HepG2 (cell line): ENCODE results near the gene UBR1. TPM values are rescaled to one million over a fixed set of nuclear protein-coding genes. Genes with fewer than 3 reads are reported as not detected.

Experiments used
- FOXJ3 ChIP-seq: sonication (generic); formaldehyde crosslinking; IDR thresholded peaks from 2 replicates; pipeline ENCODE4 v1.4.0; 2020; ENCODE audit warnings: missing genetic modification reagents, mild to moderate bottlenecking, borderline replicate concordance
- GTF3A ChIP-seq: sonication (generic); formaldehyde crosslinking; conservative IDR thresholded peaks from 2 replicates; pipeline ENCODE4 v1.4.0; 2020; ENCODE audit warnings: mild to moderate bottlenecking, missing genetic modification reagents
- JUNB ChIP-seq: sonication (generic); formaldehyde crosslinking; IDR thresholded peaks from 2 replicates; pipeline ENCODE4 v1.8.0; 2022; ENCODE audit warnings: missing genetic modification reagents, mild to moderate bottlenecking, borderline replicate concordance
- KDM5A ChIP-seq: fragments of 200-600 bp; sonication (generic); IDR thresholded peaks from 2 replicates; pipeline ENCODE4 v1.7.0; 2018; ENCODE audit warnings: antibody characterized with exemption, mild to moderate bottlenecking, low read length, borderline replicate concordance
- SMC3 ChIP-seq: IDR thresholded peaks from 2 replicates; pipeline ENCODE4 v1.6.1; 2011; ENCODE audit warnings: low read length, improper control_type of control experiment
- ZSCAN31 ChIP-seq: sonication (generic); formaldehyde crosslinking; IDR thresholded peaks from 2 replicates; pipeline ENCODE4 v1.5.0; 2020; ENCODE audit warnings: low read depth, mild to moderate bottlenecking, missing genetic modification reagents
- polyA plus RNA-seq, 8 experiments: library from polyadenylated mRNA; depleted of rRNA in 3 of 8; stranded (reverse) in 7 of 8; unstranded in 1 of 8; fragments of >200 nt; fragmentation: Illumina TruSeq in 4 of 8; extraction: Trizol in 4 of 8; gene quantifications; 2 replicates each; pipeline versions ENCODE4 v1.2.1 to v1.2.3, GENCODE V29; 2011 to 2016; ENCODE audit warnings: low read depth in 4 of 8, missing spikeins in 1 of 8, mixed read lengths in 1 of 8; ENCODE audit not compliant: insufficient read depth in 1 of 8
- total RNA-seq, 5 experiments: library from RNA; depleted of rRNA; stranded (reverse); fragments of >200 nt; fragmentation: Illumina TruSeq; extraction: Trizol; gene quantifications; 2 replicates each; pipeline ENCODE4 v1.2.3, GENCODE V29; 2016; ENCODE audit warnings: low read depth in 1 of 5
- TF ChIP-seq, protein P1 (sequence below): sonication (generic); formaldehyde crosslinking; IDR thresholded peaks from 2 replicates; pipeline ENCODE4 v1.5.0; 2020; ENCODE audit warnings: mild to moderate bottlenecking, missing genetic modification reagents, borderline replicate concordance
- TF ChIP-seq, protein P2 (sequence below): fragments of 450-650 bp; IDR thresholded peaks from 2 replicates; pipeline ENCODE4 v1.6.1; 2017; ENCODE audit warnings: mild to moderate bottlenecking

The UBR1 gene
- total and polyA plus RNA-seq, 2 of the 13 experiments (the other 11 are each of a cell fraction or from before 2014, with no cell fraction given), result 6.4 to 18.0 TPM

DNA sequence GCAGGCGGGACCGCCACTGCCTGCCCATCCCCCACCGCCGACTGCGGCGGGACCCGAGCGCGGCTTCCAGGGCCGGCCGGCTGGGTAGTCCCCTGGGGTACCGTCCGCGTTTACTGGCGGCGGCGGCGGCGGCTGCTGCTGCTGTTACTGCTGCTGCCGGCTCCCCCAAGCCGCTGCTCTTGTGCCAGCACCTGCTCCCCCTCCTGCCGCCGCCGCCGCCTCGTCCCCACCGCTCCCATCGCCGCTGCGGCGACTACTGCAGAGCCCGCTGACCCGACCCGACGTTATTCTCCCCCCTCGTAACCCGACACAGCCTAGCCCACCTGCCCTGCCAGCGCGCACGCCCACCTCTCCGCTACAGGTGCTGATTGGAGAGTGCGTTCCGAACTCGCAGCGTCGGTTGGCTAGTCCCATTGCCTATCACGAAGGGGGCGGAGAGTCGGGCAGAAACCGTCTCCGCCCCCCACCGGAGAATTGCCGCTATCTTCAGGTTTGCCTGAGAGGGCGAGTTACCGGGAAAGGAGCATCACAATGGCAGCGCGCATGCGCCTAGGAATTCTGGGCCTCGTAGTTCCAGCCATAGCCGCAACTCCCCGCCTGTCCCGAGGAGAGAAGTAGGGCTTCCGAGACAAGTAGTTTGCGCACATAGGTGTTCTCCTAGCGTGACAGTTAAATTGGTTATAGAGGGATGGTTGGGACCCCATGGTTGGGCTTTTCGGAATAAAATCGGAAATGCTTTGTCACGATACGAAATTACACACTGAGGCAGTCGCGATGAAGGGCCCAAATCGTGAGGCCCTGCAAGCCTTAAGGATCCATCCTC is 185.1 kb downstream of the UBR1 start, which contains the start of gene TTBK2 (continued):
- TF ChIP-seq, protein P1, sequence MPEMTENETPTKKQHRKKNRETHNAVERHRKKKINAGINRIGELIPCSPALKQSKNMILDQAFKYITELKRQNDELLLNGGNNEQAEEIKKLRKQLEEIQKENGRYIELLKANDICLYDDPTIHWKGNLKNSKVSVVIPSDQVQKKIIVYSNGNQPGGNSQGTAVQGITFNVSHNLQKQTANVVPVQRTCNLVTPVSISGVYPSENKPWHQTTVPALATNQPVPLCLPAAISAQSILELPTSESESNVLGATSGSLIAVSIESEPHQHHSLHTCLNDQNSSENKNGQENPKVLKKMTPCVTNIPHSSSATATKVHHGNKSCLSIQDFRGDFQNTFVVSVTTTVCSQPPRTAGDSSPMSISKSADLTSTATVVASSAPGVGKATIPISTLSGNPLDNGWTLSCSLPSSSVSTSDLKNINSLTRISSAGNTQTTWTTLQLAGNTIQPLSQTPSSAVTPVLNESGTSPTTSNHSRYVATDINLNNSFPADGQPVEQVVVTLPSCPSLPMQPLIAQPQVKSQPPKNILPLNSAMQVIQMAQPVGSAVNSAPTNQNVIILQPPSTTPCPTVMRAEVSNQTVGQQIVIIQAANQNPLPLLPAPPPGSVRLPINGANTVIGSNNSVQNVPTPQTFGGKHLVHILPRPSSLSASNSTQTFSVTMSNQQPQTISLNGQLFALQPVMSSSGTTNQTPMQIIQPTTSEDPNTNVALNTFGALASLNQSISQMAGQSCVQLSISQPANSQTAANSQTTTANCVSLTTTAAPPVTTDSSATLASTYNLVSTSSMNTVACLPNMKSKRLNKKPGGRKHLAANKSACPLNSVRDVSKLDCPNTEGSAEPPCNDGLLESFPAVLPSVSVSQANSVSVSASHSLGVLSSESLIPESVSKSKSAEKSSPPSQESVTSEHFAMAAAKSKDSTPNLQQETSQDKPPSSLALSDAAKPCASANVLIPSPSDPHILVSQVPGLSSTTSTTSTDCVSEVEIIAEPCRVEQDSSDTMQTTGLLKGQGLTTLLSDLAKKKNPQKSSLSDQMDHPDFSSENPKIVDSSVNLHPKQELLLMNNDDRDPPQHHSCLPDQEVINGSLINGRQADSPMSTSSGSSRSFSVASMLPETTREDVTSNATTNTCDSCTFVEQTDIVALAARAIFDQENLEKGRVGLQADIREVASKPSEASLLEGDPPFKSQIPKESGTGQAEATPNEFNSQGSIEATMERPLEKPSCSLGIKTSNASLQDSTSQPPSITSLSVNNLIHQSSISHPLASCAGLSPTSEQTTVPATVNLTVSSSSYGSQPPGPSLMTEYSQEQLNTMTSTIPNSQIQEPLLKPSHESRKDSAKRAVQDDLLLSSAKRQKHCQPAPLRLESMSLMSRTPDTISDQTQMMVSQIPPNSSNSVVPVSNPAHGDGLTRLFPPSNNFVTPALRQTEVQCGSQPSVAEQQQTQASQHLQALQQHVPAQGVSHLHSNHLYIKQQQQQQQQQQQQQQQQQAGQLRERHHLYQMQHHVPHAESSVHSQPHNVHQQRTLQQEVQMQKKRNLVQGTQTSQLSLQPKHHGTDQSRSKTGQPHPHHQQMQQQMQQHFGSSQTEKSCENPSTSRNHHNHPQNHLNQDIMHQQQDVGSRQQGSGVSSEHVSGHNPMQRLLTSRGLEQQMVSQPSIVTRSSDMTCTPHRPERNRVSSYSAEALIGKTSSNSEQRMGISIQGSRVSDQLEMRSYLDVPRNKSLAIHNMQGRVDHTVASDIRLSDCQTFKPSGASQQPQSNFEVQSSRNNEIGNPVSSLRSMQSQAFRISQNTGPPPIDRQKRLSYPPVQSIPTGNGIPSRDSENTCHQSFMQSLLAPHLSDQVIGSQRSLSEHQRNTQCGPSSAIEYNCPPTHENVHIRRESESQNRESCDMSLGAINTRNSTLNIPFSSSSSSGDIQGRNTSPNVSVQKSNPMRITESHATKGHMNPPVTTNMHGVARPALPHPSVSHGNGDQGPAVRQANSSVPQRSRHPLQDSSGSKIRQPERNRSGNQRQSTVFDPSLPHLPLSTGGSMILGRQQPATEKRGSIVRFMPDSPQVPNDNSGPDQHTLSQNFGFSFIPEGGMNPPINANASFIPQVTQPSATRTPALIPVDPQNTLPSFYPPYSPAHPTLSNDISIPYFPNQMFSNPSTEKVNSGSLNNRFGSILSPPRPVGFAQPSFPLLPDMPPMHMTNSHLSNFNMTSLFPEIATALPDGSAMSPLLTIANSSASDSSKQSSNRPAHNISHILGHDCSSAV, result no peak
- TF ChIP-seq KDM5A (no peak; the same call in 1 of the 2 replicates), GTF3A (no peak), SMC3 (no peak), JUNB (CRISPR knock-in tag) (no peak), FOXJ3 (no peak), ZSCAN31 (CRISPR knock-in tag) (no peak)
- TF ChIP-seq, protein P2, sequence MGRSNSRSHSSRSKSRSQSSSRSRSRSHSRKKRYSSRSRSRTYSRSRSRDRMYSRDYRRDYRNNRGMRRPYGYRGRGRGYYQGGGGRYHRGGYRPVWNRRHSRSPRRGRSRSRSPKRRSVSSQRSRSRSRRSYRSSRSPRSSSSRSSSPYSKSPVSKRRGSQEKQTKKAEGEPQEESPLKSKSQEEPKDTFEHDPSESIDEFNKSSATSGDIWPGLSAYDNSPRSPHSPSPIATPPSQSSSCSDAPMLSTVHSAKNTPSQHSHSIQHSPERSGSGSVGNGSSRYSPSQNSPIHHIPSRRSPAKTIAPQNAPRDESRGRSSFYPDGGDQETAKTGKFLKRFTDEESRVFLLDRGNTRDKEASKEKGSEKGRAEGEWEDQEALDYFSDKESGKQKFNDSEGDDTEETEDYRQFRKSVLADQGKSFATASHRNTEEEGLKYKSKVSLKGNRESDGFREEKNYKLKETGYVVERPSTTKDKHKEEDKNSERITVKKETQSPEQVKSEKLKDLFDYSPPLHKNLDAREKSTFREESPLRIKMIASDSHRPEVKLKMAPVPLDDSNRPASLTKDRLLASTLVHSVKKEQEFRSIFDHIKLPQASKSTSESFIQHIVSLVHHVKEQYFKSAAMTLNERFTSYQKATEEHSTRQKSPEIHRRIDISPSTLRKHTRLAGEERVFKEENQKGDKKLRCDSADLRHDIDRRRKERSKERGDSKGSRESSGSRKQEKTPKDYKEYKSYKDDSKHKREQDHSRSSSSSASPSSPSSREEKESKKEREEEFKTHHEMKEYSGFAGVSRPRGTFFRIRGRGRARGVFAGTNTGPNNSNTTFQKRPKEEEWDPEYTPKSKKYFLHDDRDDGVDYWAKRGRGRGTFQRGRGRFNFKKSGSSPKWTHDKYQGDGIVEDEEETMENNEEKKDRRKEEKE, result no peak
